WTC11 (cell line): ENCODE measurements around the gene SPRYD3. TPM values are rescaled to one million over a fixed set of nuclear protein-coding genes. Genes with fewer than 3 reads are reported as not detected.

Experiments
- ATAC-seq: fragments of 200-7000 bp; cut with Tn5 transposase; 2 replicates; pipeline ENCODE4 v1.10.0; 2021; ENCODE audit warnings: mild to moderate bottlenecking, moderate library complexity
- CTCF ChIA-PET: fragments of 300-600 bp; sonication (Branson Sonifier 250); formaldehyde crosslinking; loops from one replicate; lab custom pipeline; 2021; ENCODE audit warnings: antibody characterized with exemption; lab: Charles Lee
- POLR2A ChIA-PET: fragments of 350-600 bp; sonication (Branson Sonifier 250); formaldehyde crosslinking; loops from one replicate; lab custom pipeline; 2021; ENCODE audit warnings: antibody characterized with exemption; lab: Charles Lee
- DNase-seq: peaks from one replicate; pipeline ENCODE4 v3.0.0; 2021; ENCODE audit warnings: low spot score
- H3K27ac Mint-ChIP-seq: 2 replicates; pipeline ENCODE4 v1.8.0; 2021; ENCODE audit warnings: mixed read lengths
- H3K27me3 Mint-ChIP-seq: 2 replicates; pipeline ENCODE4 v1.8.0; 2021; ENCODE audit warnings: low read depth, mild to moderate bottlenecking, moderate library complexity, mixed read lengths
- H3K36me3 Mint-ChIP-seq: 2 replicates; pipeline ENCODE4 v1.8.0; 2021; ENCODE audit warnings: mixed read lengths
- H3K4me1 Mint-ChIP-seq: 2 replicates; pipeline ENCODE4 v1.8.0; 2022; ENCODE audit warnings: mixed read lengths
- H3K4me3 Mint-ChIP-seq: 2 replicates; pipeline ENCODE4 v1.8.0; 2021; ENCODE audit warnings: mild to moderate bottlenecking, moderate library complexity, mixed read lengths
- H3K9me3 Mint-ChIP-seq: 2 replicates; pipeline ENCODE4 v1.8.0; 2021; ENCODE audit warnings: mixed read lengths
- AFF4 ChIP-seq: sonication (generic); formaldehyde crosslinking; IDR thresholded peaks from 2 replicates; pipeline ENCODE4 v1.8.1; 2023; ENCODE audit warnings: mild to moderate bottlenecking, missing genetic modification reagents, borderline replicate concordance
- AR ChIP-seq: fragments of 250-450 bp; sonication (Bioruptor Pico); IDR thresholded peaks from 2 replicates; pipeline ENCODE4 v1.9.0; 2021; ENCODE audit warnings: mild to moderate bottlenecking
- ATF2 ChIP-seq: sonication (generic); formaldehyde crosslinking; IDR thresholded peaks from 2 replicates; pipeline ENCODE4 v1.8.1; 2022; ENCODE audit warnings: low read depth, missing genetic modification reagents, borderline replicate concordance
- CREM ChIP-seq: sonication (generic); formaldehyde crosslinking; IDR thresholded peaks from 2 replicates; pipeline ENCODE4 v1.8.1; 2022; ENCODE audit warnings: mild to moderate bottlenecking, missing genetic modification reagents, moderate library complexity
- GTF2I ChIP-seq: fragments of 250-450 bp; sonication (Bioruptor Pico); conservative IDR thresholded peaks from 2 replicates; pipeline ENCODE4 v1.4.0; 2021; ENCODE audit warnings: mild to moderate bottlenecking
- KAT7 ChIP-seq: sonication (generic); formaldehyde crosslinking; IDR thresholded peaks from 2 replicates; pipeline ENCODE4 v1.8.1; 2023; ENCODE audit warnings: missing genetic modification reagents, mild to moderate bottlenecking, borderline replicate concordance
- NR1H2 ChIP-seq: sonication (generic); formaldehyde crosslinking; IDR thresholded peaks from 2 replicates; pipeline ENCODE4 v1.9.0; 2021; ENCODE audit warnings: mild to moderate bottlenecking, moderate library complexity, missing genetic modification reagents
- OVOL2 ChIP-seq: fragments of 250-450 bp; sonication (Bioruptor Pico); IDR thresholded peaks from 2 replicates; pipeline ENCODE4 v1.9.0; 2021; ENCODE audit warnings: mild to moderate bottlenecking, borderline replicate concordance
- PRDM15 ChIP-seq: sonication (generic); formaldehyde crosslinking; IDR thresholded peaks from 2 replicates; pipeline ENCODE4 v1.8.0; 2022; ENCODE audit warnings: missing genetic modification reagents
- SOX15 ChIP-seq: fragments of 250-450 bp; sonication (Bioruptor Pico); IDR thresholded peaks from 2 replicates; pipeline ENCODE4 v1.9.0; 2021; ENCODE audit warnings: mild to moderate bottlenecking
- USF1 ChIP-seq: sonication (generic); formaldehyde crosslinking; IDR thresholded peaks from 2 replicates; pipeline ENCODE4 v1.8.0; 2022; ENCODE audit warnings: mild to moderate bottlenecking, missing genetic modification reagents
- USF2 ChIP-seq: sonication (generic); formaldehyde crosslinking; IDR thresholded peaks from 2 replicates; pipeline ENCODE4 v1.8.1; 2023; ENCODE audit warnings: mild to moderate bottlenecking, missing genetic modification reagents, moderate library complexity
- ZNF232 ChIP-seq: sonication (generic); formaldehyde crosslinking; IDR thresholded peaks from 2 replicates; pipeline ENCODE4 v1.8.0; 2022; ENCODE audit warnings: mild to moderate bottlenecking, missing genetic modification reagents
- ZNF263 ChIP-seq: sonication (generic); formaldehyde crosslinking; IDR thresholded peaks from 2 replicates; pipeline ENCODE4 v1.8.1; 2022; ENCODE audit warnings: low read depth, mild to moderate bottlenecking, moderate library complexity, missing genetic modification reagents
- total RNA-seq: library from RNA; stranded (reverse); gene quantifications from 3 replicates; pipeline ENCODE4 v1.2.3, GENCODE V29; 2021

SPRYD3 gene
- total RNA-seq, 1 experiment from 2014 or later = 11.9 TPM

GRCh38 chr12:53118751-53119300, 39.6 kb upstream of the SPRYD3 start:
- Mint-ChIP-seq H3K36me3 (0 out of 2 replicates have a peak, but pooled peaks cover 2% of the 10 kb centered on the region), H3K4me1 (0 out of 2 replicates have a peak, but pooled peaks cover 2% of the 10 kb centered on the region), H3K9me3 (peaks cover 4% of the 10 kb centered on the region), H3K27me3 (peaks cover 33% of the 10 kb centered on the region)
- ChIA-PET CTCF (no interaction called here), POLR2A (no interaction called here)
- DNase-seq = no peak
- ATAC-seq = no peak
- no peak for TF ChIP-seq NR1H2 (CRISPR knock-in tag)
- no peak for TF ChIP-seq AR (CRISPR knock-in tag)
- no peak for TF ChIP-seq OVOL2 (CRISPR knock-in tag)
- no peak for TF ChIP-seq ATF2 (CRISPR knock-in tag)
- no peak for TF ChIP-seq USF2 (CRISPR knock-in tag)
- no peak for TF ChIP-seq ZNF263 (CRISPR knock-in tag)
- TF ChIP-seq ZNF232 (CRISPR knock-in tag) = no peak
- TF ChIP-seq, all 79 proteins: peak for 0
- H3K4me3 Mint-ChIP-seq = no peak overlapping the region
- no peak overlapping the region for H3K27ac Mint-ChIP-seq

- DNase-seq (no peak), ATAC-seq (no peak)
- Mint-ChIP-seq H3K36me3 (no peaks in the 10 kb centered on the region), H3K27ac (no peak overlapping the region), H3K27me3 (peaks cover 30% of the 10 kb centered on the region), H3K4me3 (no peak overlapping the region), H3K4me1 (0 out of 2 replicates have a peak, but pooled peaks cover 2% of the 10 kb centered on the region), H3K9me3 (no peaks in the 10 kb centered on the region)
- POLR2A ChIA-PET = no interaction called here
- TF ChIP-seq SOX15 (CRISPR knock-in tag) (no peak), KAT7 (no peak), CREM (CRISPR knock-in tag) (no peak), AFF4 (no peak), PRDM15 (CRISPR knock-in tag) (no peak), USF1 (CRISPR knock-in tag) (no peak), GTF2I (CRISPR knock-in tag) (peak; percentile 75)
- CTCF ChIA-PET = interaction anchor here (0.6 to 2.3 kb wide), 14 partner anchors 17 to 205 kb away, joined by 3 to 24 read pairs (median 4); partner anchors contain the start of genes AAAS, ESPL1 and SPRYD3
Observed at GRCh38 chr12:53115891-53116648, 36.9 kb upstream of the SPRYD3 start.
